ENCODE data around the gene RGMB.

Gene RGMB

GRCh38 chr5:98785244-98785643, 11.8 kb downstream of the RGMB start:
- Histone ChIP-seq H3K27me3 (replicated peaks; ENCODE audit: insufficient read depth, low read length) (no peaks in the 10 kb centered on the region), H3K79me2 (ENCODE audit: low read length) (no peaks in the 10 kb centered on the region), H3K27ac (ENCODE audit: low read length) (no peak overlapping the region), H3K9ac (ENCODE audit: low read length) (no peak overlapping the region), H3F3A (ENCODE audit: insufficient read depth, low read length) (no peaks in the 10 kb centered on the region), H4K20me1 (ENCODE audit: insufficient read depth, low read length) (no peaks in the 10 kb centered on the region), H3K36me3 (replicated peaks; ENCODE audit: insufficient read depth, low read length) (no peaks in the 10 kb centered on the region), H3K4me2 (ENCODE audit: low read depth, low read length) (no peak overlapping the region), H3K9me2 (replicated peaks; ENCODE audit: insufficient read depth, low read length) (no peaks in the 10 kb centered on the region), H3K9me3 (replicated peaks; ENCODE audit: insufficient read depth, low read length) (no peaks in the 10 kb centered on the region), H2AFZ (ENCODE audit: low read length) (no peak overlapping the region), H3K4me3 (ENCODE audit: low read length) (no peak overlapping the region), H3K4me1 (ENCODE audit: low read length) (no peaks in the 10 kb centered on the region)
- DNase-seq = no peak
- no peak for TF ChIP-seq CTCF (IDR thresholded peaks at IDR 0.05; ENCODE audit: low read length)
- no peak for TF ChIP-seq EZH2 (optimal IDR thresholded peaks at IDR 0.05; ENCODE audit: low read depth, low read length)
- no peak for TF ChIP-seq EZH2phosphoT487 (IDR thresholded peaks at IDR 0.05; ENCODE audit: low read length)

GRCh38 chr5:98786191-98786853, 12.9 kb downstream of the RGMB start:
- Histone ChIP-seq H3K36me3 (replicated peaks; ENCODE audit: insufficient read depth, low read length) (no peaks in the 10 kb centered on the region), H3K4me2 (ENCODE audit: low read depth, low read length) (no peak overlapping the region), H3F3A (ENCODE audit: insufficient read depth, low read length) (no peaks in the 10 kb centered on the region)

GRCh38 chr5:98787131-98787719, 13.8 kb downstream of the RGMB start:
- no peak for DNase-seq
- Histone ChIP-seq H3K4me2 (ENCODE audit: low read depth, low read length) (no peak overlapping the region), H3K9me3 (replicated peaks; ENCODE audit: insufficient read depth, low read length) (no peaks in the 10 kb centered on the region), H3F3A (ENCODE audit: insufficient read depth, low read length) (no peaks in the 10 kb centered on the region), H3K4me3 (ENCODE audit: low read length) (no peak overlapping the region), H2AFZ (ENCODE audit: low read length) (no peak overlapping the region), H3K79me2 (ENCODE audit: low read length) (no peaks in the 10 kb centered on the region), H3K4me1 (ENCODE audit: low read length) (no peaks in the 10 kb centered on the region), H3K27me3 (replicated peaks; ENCODE audit: insufficient read depth, low read length) (no peaks in the 10 kb centered on the region), H3K36me3 (replicated peaks; ENCODE audit: insufficient read depth, low read length) (no peaks in the 10 kb centered on the region), H3K27ac (ENCODE audit: low read length) (no peak overlapping the region), H3K9me2 (replicated peaks; ENCODE audit: insufficient read depth, low read length) (no peaks in the 10 kb centered on the region), H3K9ac (ENCODE audit: low read length) (no peak overlapping the region), H4K20me1 (ENCODE audit: insufficient read depth, low read length) (no peaks in the 10 kb centered on the region)
- TF ChIP-seq CTCF (IDR thresholded peaks at IDR 0.05; ENCODE audit: low read length) (no peak), EZH2phosphoT487 (IDR thresholded peaks at IDR 0.05; ENCODE audit: low read length) (no peak), EZH2 (optimal IDR thresholded peaks at IDR 0.05; ENCODE audit: low read depth, low read length) (no peak)

More at GRCh38 chr5:98786191-98786853, 12.9 kb downstream of the RGMB start:
- no peaks in the 10 kb centered on the region for H3K79me2 ChIP-seq (ENCODE audit: low read length)
- no peak overlapping the region for H2AFZ ChIP-seq (ENCODE audit: low read length)
- no peak overlapping the region for H3K27ac ChIP-seq (ENCODE audit: low read length)
- TF ChIP-seq EZH2 (optimal IDR thresholded peaks at IDR 0.05; ENCODE audit: low read depth, low read length) (no peak), CTCF (IDR thresholded peaks at IDR 0.05; ENCODE audit: low read length) (no peak), EZH2phosphoT487 (IDR thresholded peaks at IDR 0.05; ENCODE audit: low read length) (no peak)
- H3K9me2 ChIP-seq (replicated peaks; ENCODE audit: insufficient read depth, low read length) = no peaks in the 10 kb centered on the region
- no peaks in the 10 kb centered on the region for H3K27me3 ChIP-seq (replicated peaks; ENCODE audit: insufficient read depth, low read length)
- no peak for DNase-seq
- no peak overlapping the region for H3K4me3 ChIP-seq (ENCODE audit: low read length)
- H3K9me3 ChIP-seq (replicated peaks; ENCODE audit: insufficient read depth, low read length) = no peaks in the 10 kb centered on the region
- H3K4me1 ChIP-seq (ENCODE audit: low read length) = no peaks in the 10 kb centered on the region
- H4K20me1 ChIP-seq (ENCODE audit: insufficient read depth, low read length) = no peaks in the 10 kb centered on the region
- H3K9ac ChIP-seq (ENCODE audit: low read length) = no peak overlapping the region

Measured in MM.1S (cell line).